ENCODE measurements around the gene CMSS1.

- TF ChIP-seq ZBTB33 (IDR thresholded peaks at IDR 0.05; ENCODE audit: extremely low read depth, insufficient replicate concordance, low read length): no peak
- TF ChIP-seq, protein P1, sequence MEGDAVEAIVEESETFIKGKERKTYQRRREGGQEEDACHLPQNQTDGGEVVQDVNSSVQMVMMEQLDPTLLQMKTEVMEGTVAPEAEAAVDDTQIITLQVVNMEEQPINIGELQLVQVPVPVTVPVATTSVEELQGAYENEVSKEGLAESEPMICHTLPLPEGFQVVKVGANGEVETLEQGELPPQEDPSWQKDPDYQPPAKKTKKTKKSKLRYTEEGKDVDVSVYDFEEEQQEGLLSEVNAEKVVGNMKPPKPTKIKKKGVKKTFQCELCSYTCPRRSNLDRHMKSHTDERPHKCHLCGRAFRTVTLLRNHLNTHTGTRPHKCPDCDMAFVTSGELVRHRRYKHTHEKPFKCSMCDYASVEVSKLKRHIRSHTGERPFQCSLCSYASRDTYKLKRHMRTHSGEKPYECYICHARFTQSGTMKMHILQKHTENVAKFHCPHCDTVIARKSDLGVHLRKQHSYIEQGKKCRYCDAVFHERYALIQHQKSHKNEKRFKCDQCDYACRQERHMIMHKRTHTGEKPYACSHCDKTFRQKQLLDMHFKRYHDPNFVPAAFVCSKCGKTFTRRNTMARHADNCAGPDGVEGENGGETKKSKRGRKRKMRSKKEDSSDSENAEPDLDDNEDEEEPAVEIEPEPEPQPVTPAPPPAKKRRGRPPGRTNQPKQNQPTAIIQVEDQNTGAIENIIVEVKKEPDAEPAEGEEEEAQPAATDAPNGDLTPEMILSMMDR (IDR thresholded peaks at IDR 0.05 in 2 of 3, conservative IDR thresholded peaks at IDR 0.05 in 1 of 3; ENCODE audit: borderline replicate concordance in 1 of 3, insufficient read depth in 1 of 3, low read depth in 2 of 3, low read length in 2 of 3): peak in 2 of 3 experiments; percentile 14 to 20; a peak in 2 of 6 replicates
- TF ChIP-seq, protein P2, sequence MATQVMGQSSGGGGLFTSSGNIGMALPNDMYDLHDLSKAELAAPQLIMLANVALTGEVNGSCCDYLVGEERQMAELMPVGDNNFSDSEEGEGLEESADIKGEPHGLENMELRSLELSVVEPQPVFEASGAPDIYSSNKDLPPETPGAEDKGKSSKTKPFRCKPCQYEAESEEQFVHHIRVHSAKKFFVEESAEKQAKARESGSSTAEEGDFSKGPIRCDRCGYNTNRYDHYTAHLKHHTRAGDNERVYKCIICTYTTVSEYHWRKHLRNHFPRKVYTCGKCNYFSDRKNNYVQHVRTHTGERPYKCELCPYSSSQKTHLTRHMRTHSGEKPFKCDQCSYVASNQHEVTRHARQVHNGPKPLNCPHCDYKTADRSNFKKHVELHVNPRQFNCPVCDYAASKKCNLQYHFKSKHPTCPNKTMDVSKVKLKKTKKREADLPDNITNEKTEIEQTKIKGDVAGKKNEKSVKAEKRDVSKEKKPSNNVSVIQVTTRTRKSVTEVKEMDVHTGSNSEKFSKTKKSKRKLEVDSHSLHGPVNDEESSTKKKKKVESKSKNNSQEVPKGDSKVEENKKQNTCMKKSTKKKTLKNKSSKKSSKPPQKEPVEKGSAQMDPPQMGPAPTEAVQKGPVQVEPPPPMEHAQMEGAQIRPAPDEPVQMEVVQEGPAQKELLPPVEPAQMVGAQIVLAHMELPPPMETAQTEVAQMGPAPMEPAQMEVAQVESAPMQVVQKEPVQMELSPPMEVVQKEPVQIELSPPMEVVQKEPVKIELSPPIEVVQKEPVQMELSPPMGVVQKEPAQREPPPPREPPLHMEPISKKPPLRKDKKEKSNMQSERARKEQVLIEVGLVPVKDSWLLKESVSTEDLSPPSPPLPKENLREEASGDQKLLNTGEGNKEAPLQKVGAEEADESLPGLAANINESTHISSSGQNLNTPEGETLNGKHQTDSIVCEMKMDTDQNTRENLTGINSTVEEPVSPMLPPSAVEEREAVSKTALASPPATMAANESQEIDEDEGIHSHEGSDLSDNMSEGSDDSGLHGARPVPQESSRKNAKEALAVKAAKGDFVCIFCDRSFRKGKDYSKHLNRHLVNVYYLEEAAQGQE (IDR thresholded peaks at IDR 0.05; ENCODE audit: low read depth): no peak
- TF ChIP-seq POLR2A (IDR thresholded peaks at IDR 0.05; ENCODE audit: borderline replicate concordance, extremely low read depth, insufficient read depth, insufficient read length): no peak
- TF ChIP-seq MAX (IDR thresholded peaks at IDR 0.05): no peak
- TF ChIP-seq SP1 (IDR thresholded peaks at IDR 0.05; ENCODE audit: low read depth): no peak
- no peak for TF ChIP-seq SIN3A (IDR thresholded peaks at IDR 0.05; ENCODE audit: low read depth)
- no peak for TF ChIP-seq EZH2 (IDR thresholded peaks at IDR 0.05)
- no peak for TF ChIP-seq POLR2AphosphoS5 (IDR thresholded peaks at IDR 0.05; ENCODE audit: low read depth, low read length)
These were observed 111.4 kb downstream of the CMSS1 start for GRCh38 chr3:99928771-99929744.
